ENCODE measurements around the gene CEP170.
"Not testable (repeated sequence)": the region's sequence is repeated elsewhere in the genome, so short reads cannot be mapped to it uniquely, and the experiment has no call there.

Gene CEP170

GRCh38 chr1:243213045-243213787 lies 41.9 kb downstream of the CEP170 start:
- TF ChIP-seq, protein P1, sequence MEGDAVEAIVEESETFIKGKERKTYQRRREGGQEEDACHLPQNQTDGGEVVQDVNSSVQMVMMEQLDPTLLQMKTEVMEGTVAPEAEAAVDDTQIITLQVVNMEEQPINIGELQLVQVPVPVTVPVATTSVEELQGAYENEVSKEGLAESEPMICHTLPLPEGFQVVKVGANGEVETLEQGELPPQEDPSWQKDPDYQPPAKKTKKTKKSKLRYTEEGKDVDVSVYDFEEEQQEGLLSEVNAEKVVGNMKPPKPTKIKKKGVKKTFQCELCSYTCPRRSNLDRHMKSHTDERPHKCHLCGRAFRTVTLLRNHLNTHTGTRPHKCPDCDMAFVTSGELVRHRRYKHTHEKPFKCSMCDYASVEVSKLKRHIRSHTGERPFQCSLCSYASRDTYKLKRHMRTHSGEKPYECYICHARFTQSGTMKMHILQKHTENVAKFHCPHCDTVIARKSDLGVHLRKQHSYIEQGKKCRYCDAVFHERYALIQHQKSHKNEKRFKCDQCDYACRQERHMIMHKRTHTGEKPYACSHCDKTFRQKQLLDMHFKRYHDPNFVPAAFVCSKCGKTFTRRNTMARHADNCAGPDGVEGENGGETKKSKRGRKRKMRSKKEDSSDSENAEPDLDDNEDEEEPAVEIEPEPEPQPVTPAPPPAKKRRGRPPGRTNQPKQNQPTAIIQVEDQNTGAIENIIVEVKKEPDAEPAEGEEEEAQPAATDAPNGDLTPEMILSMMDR (IDR thresholded peaks at IDR 0.05; ENCODE audit: low read depth, low read length, poor library complexity, severe bottlenecking), result no peak
- no peak for TF ChIP-seq EZH2phosphoT487 (IDR thresholded peaks at IDR 0.05; ENCODE audit: borderline replicate concordance, low read length)
- Histone ChIP-seq H3F3A (ENCODE audit: control insufficient read depth, insufficient read depth) (no peaks in the 10 kb centered on the region), H3K4me2 (ENCODE audit: low read length) (no peak overlapping the region), H3K4me3 (ENCODE audit: low read length) (no peak overlapping the region), H4K20me1 (ENCODE audit: control insufficient read depth, insufficient read depth, low read depth, low read length) (no peaks in the 10 kb centered on the region), H3K9me2 (replicated peaks; ENCODE audit: control insufficient read depth, low read length) (no peaks in the 10 kb centered on the region), H3K27me3 (ENCODE audit: control insufficient read depth, low read length) (no peaks in the 10 kb centered on the region), H3K4me1 (ENCODE audit: control insufficient read depth, low read length) (no peaks in the 10 kb centered on the region), H3K27ac (ENCODE audit: low read depth, low read length) (no peak overlapping the region), H3K9me3 (ENCODE audit: control insufficient read depth, insufficient read depth, low read length) (no peaks in the 10 kb centered on the region), H3K79me2 (ENCODE audit: control insufficient read depth, low read length) (peaks cover 11% of the 10 kb centered on the region), H3K36me3 (ENCODE audit: control insufficient read depth, low read length) (peaks cover 15% of the 10 kb centered on the region)

DNA sequence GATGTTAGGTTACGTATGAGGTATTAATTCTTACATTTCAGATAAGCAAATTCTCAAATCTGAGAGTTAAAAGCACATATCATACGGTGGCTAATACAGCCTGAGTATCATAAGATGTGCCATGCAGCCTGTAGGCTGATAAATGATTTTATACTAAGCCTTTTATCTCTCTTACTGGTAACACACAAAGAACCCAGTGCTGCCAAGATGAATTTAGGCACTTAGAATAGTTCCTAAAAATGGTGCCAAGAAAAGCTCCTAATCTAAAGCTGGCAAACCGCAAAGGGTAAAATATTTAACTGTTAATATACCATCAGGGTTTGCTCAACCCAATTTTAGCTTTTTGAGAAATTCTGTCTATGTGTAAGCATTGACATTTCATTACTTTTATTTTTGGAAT lies 43.1 kb downstream of the CEP170 start:
- H3K4me2 ChIP-seq (ENCODE audit: low read length); H4K20me1 ChIP-seq (ENCODE audit: control insufficient read depth, insufficient read depth, low read depth, low read length); H3K79me2 ChIP-seq (ENCODE audit: control insufficient read depth, low read length); H3K27me3 ChIP-seq (ENCODE audit: control insufficient read depth, low read length); H3K4me1 ChIP-seq (ENCODE audit: control insufficient read depth, low read length); H3F3A ChIP-seq (ENCODE audit: control insufficient read depth, insufficient read depth); H3K4me3 ChIP-seq (ENCODE audit: low read length); H3K36me3 ChIP-seq (ENCODE audit: control insufficient read depth, low read length); H3K9me2 ChIP-seq (replicated peaks; ENCODE audit: control insufficient read depth, low read length); H3K9me3 ChIP-seq (ENCODE audit: control insufficient read depth, insufficient read depth, low read length); H3K27ac ChIP-seq (ENCODE audit: low read depth, low read length): not testable (repeated sequence)

DNA sequence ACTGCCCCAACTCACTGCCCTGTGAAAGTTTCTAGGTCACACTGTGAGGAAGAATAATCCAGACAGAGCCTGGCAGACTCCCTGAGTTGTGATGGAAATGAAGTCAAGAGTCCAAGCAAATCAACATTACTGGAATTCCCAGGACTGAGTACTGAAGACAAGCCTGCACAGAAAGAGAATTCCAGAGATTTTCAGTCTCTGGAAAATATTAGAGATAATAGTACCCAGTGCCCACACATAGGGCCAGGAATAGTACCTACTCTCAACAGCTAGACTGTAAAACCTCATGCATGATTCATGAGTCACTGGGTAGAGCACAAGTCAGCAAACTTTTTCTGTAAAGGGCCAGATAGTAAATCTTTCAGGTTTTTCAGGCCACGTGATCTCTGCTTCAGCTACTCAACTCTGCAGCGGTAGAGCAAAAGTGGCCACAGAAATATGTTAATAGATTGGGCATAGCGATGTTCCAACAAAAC lies 50.0 kb downstream of the CEP170 start:
- not testable (repeated sequence) for H3K27me3 ChIP-seq (ENCODE audit: control insufficient read depth, low read length); H3K4me3 ChIP-seq (ENCODE audit: low read length); H3K36me3 ChIP-seq (ENCODE audit: control insufficient read depth, low read length); H3K4me2 ChIP-seq (ENCODE audit: low read length); H3F3A ChIP-seq (ENCODE audit: control insufficient read depth, insufficient read depth); H3K9me2 ChIP-seq (replicated peaks; ENCODE audit: control insufficient read depth, low read length); H3K4me1 ChIP-seq (ENCODE audit: control insufficient read depth, low read length); H4K20me1 ChIP-seq (ENCODE audit: control insufficient read depth, insufficient read depth, low read depth, low read length); H3K9me3 ChIP-seq (ENCODE audit: control insufficient read depth, insufficient read depth, low read length); H3K79me2 ChIP-seq (ENCODE audit: control insufficient read depth, low read length); H3K27ac ChIP-seq (ENCODE audit: low read depth, low read length)

DNA sequence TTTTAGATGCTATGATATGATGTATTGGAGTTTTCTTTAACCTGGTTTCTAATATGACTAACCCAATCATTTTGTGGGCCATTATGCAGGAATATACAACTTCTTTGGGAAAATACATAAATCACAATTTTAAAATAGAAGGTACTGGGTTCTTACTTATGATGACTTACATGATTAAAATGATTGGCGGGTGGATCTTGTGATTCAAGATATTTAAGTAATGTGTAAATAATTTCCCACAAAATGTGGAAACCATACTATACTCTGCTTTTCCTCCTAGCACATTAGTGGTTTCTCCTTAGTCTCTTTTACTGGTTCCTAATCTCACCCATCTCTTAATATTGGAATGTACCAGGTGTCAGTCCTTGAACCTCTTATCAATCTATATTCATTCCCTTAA lies 50.7 kb downstream of the CEP170 start:
- not testable (repeated sequence) for H3K27me3 ChIP-seq (ENCODE audit: control insufficient read depth, low read length); H3K27ac ChIP-seq (ENCODE audit: low read depth, low read length); H3K36me3 ChIP-seq (ENCODE audit: control insufficient read depth, low read length); H3K9me3 ChIP-seq (ENCODE audit: control insufficient read depth, insufficient read depth, low read length); H3K4me1 ChIP-seq (ENCODE audit: control insufficient read depth, low read length); H3K9me2 ChIP-seq (replicated peaks; ENCODE audit: control insufficient read depth, low read length); H4K20me1 ChIP-seq (ENCODE audit: control insufficient read depth, insufficient read depth, low read depth, low read length); H3K4me3 ChIP-seq (ENCODE audit: low read length); H3F3A ChIP-seq (ENCODE audit: control insufficient read depth, insufficient read depth); H3K4me2 ChIP-seq (ENCODE audit: low read length); H3K79me2 ChIP-seq (ENCODE audit: control insufficient read depth, low read length)

DNA sequence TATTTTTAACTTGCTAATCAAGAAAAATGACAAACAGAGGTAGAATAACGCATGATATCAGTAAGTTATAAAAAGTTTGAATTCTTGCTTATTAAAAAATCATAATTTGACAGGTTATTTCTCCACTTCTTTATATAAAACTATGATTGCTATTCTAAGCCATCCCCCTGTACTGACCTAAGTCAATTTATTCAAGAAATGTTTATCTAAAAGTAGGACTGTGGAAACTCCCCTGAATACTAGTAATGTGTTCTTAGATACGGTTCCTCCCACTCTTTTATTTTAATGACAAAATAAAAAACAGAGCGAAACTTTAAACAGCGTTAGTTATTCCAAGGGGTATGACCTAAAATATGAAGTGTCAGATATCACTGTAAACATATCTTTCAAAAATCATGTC lies 51.9 kb downstream of the CEP170 start:
- not testable (repeated sequence) for H3F3A ChIP-seq (ENCODE audit: control insufficient read depth, insufficient read depth); H3K27me3 ChIP-seq (ENCODE audit: control insufficient read depth, low read length); H3K4me1 ChIP-seq (ENCODE audit: control insufficient read depth, low read length); H3K4me3 ChIP-seq (ENCODE audit: low read length); H3K36me3 ChIP-seq (ENCODE audit: control insufficient read depth, low read length); H3K27ac ChIP-seq (ENCODE audit: low read depth, low read length); H3K4me2 ChIP-seq (ENCODE audit: low read length); H3K9me3 ChIP-seq (ENCODE audit: control insufficient read depth, insufficient read depth, low read length); H3K79me2 ChIP-seq (ENCODE audit: control insufficient read depth, low read length); H4K20me1 ChIP-seq (ENCODE audit: control insufficient read depth, insufficient read depth, low read depth, low read length); H3K9me2 ChIP-seq (replicated peaks; ENCODE audit: control insufficient read depth, low read length)

GRCh38 chr1:243201316-243201715 lies 53.8 kb downstream of the CEP170 start:
- not testable (repeated sequence) for H4K20me1 ChIP-seq (ENCODE audit: control insufficient read depth, insufficient read depth, low read depth, low read length); H3K27ac ChIP-seq (ENCODE audit: low read depth, low read length); H3K9me3 ChIP-seq (ENCODE audit: control insufficient read depth, insufficient read depth, low read length); H3K9me2 ChIP-seq (replicated peaks; ENCODE audit: control insufficient read depth, low read length); H3K4me1 ChIP-seq (ENCODE audit: control insufficient read depth, low read length); H3K79me2 ChIP-seq (ENCODE audit: control insufficient read depth, low read length); H3K4me2 ChIP-seq (ENCODE audit: low read length); H3K27me3 ChIP-seq (ENCODE audit: control insufficient read depth, low read length); H3K4me3 ChIP-seq (ENCODE audit: low read length); H3K36me3 ChIP-seq (ENCODE audit: control insufficient read depth, low read length); H3F3A ChIP-seq (ENCODE audit: control insufficient read depth, insufficient read depth)

DNA sequence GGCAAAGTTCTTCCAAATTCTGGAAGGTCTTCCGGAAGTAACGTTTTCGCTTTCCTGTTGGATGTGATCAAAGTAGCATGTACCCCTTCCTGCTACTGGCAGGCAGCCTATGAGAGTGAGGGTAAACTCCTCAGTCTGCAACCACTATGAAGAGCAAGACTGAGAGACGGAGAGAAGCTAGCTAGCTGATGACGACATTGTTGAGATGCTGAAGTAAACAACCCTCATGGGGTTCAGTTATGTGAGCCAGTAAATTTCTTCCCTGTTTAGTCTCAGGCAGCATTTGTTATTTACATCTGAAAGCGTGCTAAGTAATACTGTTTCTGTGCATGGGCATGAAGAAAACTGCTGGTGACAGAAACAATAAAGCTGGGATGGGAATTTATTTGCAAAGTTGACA lies 57.6 kb downstream of the CEP170 start:
- H3K36me3 ChIP-seq (ENCODE audit: control insufficient read depth, low read length); H3K9me3 ChIP-seq (ENCODE audit: control insufficient read depth, insufficient read depth, low read length); H3K27ac ChIP-seq (ENCODE audit: low read depth, low read length); H3K4me1 ChIP-seq (ENCODE audit: control insufficient read depth, low read length); H3K9me2 ChIP-seq (replicated peaks; ENCODE audit: control insufficient read depth, low read length); H3K4me2 ChIP-seq (ENCODE audit: low read length); H3K27me3 ChIP-seq (ENCODE audit: control insufficient read depth, low read length); H3F3A ChIP-seq (ENCODE audit: control insufficient read depth, insufficient read depth); H3K79me2 ChIP-seq (ENCODE audit: control insufficient read depth, low read length); H3K4me3 ChIP-seq (ENCODE audit: low read length); H4K20me1 ChIP-seq (ENCODE audit: control insufficient read depth, insufficient read depth, low read depth, low read length): not testable (repeated sequence)

All from DOHH2 (cell line).